SH-SY5Y (cell line): Measurements from ENCODE around the gene GALNT11.

Experiments
- GATA2 ChIP-seq: IDR thresholded peaks from 2 replicates; pipeline ENCODE4 v1.6.1; 2011; ENCODE audit warnings: mild to moderate bottlenecking, low read depth, low read length
- GATA3 ChIP-seq: IDR thresholded peaks from 2 replicates; pipeline ENCODE4 v1.6.1; 2011; ENCODE audit warnings: low read depth, mild to moderate bottlenecking, low read length, moderate library complexity

The GALNT11 gene

DNA sequence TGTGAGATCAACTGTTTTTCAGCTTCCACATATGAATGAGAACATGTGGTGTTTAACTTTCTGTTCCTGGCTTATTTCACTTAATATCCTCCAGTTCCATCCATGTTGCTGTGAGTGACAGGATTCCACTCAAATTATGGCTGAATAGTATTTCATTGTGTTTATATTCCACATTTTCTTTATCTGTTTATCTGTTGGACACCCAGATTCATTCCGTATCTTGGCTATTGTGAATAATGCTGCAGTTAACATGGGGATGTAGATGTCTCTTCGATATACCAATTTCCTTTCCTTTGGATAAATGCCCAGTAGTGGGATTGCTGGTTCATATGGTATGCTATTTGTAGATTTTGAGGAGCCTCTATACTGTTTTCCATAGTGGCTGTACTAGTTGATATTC is 47.9 kb downstream of the GALNT11 start:
- TF ChIP-seq GATA2 (peak; percentile 62; the same call in 1 of the 2 replicates), GATA3 (peak; percentile 78)

DNA sequence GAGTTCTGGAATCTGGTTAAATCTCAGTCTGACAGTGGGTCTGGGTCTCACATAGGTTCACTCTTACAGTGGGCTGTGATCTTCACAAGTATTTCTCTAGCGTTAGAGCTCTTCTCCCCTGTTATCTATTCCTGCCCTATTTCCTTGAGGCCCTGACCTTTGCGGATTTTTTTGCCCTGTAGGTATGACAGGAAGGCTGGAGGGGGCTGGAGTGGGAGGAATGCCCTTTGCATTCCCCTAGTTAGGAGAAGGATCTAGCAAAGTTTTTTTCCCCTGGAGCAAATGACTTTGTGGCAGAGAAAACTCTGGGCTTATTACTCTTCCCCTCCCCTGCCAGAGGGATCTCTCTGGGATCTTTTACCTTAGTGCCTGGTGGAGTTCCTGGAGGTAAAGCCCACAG is 49.2 kb downstream of the GALNT11 start:
- TF ChIP-seq GATA2: no peak
- no peak for TF ChIP-seq GATA3

DNA sequence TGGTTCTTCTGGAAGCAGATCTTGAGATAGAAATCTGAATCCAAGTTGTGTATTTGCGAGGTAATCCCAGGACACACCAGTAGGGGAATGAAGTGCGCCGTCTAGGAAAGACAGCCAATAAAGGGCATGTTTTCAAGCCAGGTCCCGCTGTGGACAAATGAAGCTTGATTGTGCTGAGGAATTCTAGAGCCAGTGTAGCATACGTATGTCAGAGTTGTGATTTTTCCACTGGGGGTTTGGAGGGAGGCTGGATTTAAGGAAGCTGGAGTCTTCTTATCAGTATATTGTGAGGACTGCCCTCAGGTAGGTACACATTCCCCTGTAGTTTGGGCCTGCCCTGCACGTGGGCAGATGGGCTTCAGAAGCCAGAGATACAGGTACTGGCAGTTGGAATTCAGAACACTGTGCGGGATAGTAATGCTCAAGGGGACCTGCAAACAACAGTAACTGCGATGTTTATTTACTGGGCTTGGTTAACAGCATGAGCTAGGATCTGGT is 50.9 kb downstream of the GALNT11 start:
- TF ChIP-seq GATA2 (peak; percentile 44; the same call in 1 of the 2 replicates), GATA3 (no peak)

DNA sequence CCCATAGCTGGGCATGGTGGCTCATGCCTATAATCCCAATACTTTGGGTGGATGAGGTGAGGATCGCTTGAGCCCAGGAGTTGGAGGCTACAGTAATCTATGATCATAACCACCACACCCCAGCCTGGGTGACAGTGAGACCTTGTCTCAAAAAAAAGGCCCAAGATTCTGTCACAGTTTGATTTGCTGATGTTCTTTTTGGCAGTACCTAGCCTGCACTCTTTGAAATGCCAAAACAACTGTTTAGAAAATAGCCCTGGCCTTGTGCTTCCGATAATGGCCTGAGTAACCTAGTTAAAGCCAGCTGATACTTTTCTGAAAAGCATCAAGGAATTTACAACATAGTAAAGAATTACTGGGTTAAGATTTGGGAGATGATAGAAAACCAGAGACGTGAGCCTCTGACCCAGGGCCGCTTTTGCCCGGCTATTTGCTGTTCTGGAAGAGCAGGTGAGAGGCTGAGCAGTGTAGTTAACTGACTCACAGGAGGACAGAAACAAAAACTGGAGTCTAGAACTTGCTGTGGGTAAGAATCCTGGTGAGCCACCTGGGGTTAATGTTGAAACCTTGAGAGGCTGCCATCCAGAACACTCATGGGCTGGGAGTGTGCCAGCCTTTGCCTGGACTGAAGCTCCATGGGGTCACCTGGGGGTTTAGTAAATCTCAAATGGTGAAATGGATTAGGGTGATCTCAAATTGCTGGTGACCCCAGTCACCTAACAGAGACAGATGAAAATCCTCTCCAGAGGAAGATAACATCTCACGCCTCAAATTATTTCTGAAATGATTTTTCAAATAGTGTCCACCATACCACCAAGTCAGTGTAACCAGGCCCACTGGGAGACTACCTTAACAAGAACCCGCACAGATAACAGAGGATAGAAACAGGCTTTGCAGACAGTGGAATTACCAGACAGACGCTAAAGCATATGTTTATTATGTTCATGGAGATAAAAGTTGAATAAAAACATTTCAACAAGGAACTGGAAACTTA is 51.8 kb downstream of the GALNT11 start:
- TF ChIP-seq GATA2: peak; percentile 65
- no peak for TF ChIP-seq GATA3

DNA sequence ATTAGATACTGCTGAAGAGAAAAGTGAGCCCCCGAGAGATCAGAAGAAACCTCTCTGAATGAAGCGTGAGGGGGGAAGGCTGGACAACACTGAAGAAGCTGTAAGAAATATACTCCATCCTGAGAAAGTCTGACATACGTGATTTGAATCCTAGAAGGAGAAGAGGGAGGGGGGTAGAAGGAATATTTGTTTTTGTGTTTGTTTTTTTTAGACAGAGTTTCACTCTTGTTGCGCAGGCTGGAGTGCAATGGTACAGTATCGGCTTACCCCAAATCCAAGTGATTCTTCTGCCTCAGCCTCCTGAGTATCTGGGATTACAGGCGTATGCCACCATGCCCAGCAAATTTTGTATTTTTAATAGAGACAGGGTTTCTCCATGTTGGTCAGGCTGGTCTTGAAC is 52.6 kb downstream of the GALNT11 start:
- TF ChIP-seq GATA2 (no peak), GATA3 (no peak)

DNA sequence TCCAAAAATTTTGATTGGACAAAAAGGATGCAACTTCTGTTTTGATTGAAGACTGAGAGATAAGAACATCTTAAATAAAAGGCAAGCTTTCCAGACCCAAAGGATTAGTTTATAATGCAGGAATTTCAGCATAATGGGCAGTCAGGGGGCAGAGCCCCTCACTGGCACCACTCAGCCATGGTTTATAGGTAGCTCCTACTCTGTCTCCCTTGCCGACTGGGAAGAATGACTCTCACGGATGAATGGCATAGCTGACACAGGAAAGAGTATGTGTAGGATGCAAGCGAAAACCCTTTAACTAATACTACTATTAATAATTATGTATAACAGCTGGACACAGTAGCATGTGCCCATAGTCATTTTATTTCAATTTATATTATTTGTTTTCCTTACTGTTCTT is 53.3 kb downstream of the GALNT11 start:
- no peak for TF ChIP-seq GATA2
- TF ChIP-seq GATA3: no peak

DNA sequence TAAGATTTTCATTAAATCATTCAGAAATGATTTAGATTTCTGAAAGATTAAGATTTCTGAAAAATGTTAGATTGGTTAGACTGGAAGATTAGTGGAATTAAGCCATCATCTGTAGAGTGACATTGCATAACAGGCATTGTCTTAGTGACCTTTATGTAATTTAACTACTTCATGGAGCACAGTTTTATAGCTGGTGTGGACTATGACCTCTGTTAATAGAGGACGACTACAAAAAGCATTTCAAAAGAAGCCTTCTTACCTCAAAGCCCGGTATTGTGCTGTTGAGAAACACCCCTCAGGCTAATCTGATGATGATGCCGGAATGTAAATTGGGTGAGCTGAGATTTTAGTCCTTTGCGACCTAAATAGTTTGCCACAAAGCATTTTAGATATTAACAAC is 55.6 kb downstream of the GALNT11 start:
- no peak for TF ChIP-seq GATA3
- TF ChIP-seq GATA2: no peak

DNA sequence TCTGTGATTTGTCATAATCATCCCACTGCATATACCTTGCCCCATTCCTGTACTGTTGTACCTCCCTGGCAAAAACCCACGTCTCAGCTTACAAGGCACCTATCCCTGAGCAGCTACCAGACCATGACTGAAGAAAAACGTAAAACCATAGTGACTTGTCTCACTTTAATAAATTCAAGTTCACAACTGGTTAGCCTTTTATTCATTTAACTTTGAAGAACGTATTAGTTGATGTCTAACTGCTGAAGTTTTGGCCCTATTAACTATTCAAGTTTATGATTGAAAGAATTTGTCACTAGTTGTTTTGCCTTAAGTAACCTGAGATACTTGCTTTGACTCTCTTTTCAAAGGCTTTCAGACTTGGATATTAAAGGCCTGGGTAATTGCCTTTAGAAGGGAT is 59.7 kb downstream of the GALNT11 start:
- TF ChIP-seq GATA3 (no peak), GATA2 (no peak)

DNA sequence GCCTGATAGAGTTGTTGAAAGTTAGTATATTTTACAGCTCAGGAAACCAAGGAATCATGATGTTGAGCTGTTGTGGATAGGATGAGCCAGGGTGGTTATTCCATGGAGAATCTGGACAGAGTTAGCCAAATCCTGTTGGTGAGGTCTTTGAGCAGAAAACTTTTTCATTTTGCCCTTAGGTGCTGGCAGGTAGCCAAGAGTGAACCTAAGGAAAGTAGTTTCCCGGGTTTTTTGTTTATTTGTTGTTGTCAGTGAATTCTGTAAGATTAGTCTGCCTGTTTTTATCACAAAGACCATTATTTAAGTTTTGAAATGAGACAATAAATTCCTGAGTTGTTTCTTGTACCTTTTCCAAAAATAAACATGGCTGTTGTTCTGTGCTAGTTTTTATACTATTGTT is 61.0 kb downstream of the GALNT11 start:
- no peak for TF ChIP-seq GATA2
- TF ChIP-seq GATA3: no peak

DNA sequence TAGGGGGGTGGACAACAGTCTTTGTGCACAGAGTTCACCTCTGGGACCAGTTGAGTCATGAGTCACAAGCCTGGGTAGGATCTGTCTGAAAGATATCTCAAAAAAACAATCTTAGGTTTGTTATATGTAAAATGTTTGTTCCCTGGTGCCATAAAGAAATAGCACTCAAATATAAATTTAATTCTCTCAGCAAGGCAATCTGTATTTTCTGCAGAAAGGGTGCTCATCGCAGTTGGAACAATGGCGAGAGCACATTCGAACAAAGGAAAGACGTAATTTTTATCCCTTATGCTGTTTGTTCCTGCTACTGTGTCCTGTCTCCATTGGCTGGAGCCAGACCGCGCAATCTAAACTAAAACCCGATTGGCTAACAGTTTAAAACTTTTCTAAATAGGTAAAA is 63.7 kb downstream of the GALNT11 start:
- no peak for TF ChIP-seq GATA3
- no peak for TF ChIP-seq GATA2

DNA sequence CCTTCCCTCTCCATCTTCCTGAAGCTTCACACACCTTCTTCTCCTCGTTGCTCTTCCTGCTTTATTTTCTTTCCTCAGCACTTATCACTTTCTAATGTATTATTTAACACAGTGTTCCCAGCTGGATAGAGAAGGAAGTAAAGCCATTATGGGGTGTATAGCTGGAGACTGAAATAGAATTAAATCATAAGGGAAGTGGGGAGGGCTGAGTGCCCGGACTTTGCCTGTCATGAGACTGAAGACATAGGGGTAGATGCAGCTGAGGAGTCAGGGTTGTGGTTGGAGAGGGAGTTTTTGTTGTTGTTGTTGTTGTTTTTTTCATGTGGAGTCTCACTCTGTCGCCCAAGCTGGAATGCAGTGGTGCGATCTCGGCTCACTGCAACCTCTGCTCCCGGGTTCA is 65.3 kb downstream of the GALNT11 start:
- no peak for TF ChIP-seq GATA3
- TF ChIP-seq GATA2: no peak

DNA sequence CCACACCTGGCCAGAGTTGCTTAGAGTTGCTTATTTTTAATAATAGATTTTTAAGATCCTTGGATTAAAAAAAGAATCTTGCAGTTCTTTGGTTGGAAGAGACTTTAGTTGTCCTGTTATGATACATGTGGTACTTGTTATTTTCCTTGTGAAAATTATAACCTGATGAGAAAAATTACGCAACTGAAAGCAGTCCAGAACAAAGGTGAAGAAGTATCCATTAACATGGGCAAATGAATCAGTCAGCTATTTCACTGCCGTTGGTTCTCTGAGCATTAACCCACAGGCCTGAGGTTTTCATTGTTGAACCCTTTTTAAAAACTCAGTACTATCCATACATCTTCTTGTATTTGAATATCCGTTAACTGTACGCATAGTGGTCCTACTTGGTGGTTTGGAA is 68.2 kb downstream of the GALNT11 start:
- TF ChIP-seq GATA3: no peak
- TF ChIP-seq GATA2: no peak

DNA sequence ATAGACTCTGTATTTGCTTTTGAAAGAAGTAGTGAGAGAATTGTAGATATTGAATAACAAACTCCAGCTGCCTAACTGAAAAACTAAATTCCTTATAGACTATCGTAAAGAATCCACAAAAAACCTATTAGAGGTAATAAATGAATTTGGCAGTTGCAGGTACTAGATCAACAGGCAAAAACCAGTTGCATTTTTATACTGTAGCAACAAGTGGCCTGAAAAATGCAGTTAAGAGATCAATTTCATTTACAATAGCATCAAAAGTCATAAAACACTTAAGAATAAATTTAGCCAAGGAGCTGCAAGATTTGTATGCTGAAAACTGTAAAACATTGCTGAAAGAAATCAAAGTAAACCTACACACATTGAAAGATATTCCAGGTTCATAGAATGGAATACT is 70.3 kb downstream of the GALNT11 start:
- TF ChIP-seq GATA2 (no peak), GATA3 (no peak)

DNA sequence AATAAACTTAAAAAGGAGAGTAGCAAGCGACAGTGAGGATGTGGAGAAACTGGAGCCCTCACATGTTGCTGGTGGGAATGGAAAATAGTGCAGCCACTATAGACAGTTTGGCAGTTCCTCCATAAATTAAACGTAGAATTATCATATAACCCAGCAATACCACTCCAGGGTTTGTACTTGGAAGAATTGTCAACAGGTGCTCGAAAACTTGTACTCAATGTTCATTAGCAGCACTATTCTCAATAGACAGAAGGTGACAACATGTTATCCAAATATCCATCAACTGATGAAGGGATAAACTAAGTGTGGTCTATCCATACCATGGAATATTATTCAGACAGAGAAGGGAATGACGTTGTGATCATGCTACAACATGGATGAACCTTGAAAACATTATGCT is 71.9 kb downstream of the GALNT11 start:
- no peak for TF ChIP-seq GATA2
- no peak for TF ChIP-seq GATA3

DNA sequence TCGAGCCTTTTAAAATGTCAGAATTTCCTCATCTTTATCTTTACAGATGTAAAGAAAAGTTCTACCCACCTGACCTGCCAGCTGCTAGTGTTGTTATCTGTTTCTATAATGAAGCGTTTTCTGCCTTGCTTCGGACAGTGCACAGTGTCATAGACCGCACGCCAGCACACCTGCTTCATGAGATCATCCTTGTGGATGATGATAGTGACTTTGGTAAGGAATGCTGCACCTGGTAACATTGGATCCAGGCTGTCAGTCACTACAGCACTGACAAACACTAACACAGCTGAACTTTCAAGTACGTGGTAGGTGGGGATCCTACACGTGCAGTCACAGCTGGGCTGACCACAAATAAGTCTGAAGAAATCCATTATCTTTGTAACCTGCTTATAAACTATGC is 77.6 kb downstream of the GALNT11 start:
- no peak for TF ChIP-seq GATA2
- TF ChIP-seq GATA3: no peak

DNA sequence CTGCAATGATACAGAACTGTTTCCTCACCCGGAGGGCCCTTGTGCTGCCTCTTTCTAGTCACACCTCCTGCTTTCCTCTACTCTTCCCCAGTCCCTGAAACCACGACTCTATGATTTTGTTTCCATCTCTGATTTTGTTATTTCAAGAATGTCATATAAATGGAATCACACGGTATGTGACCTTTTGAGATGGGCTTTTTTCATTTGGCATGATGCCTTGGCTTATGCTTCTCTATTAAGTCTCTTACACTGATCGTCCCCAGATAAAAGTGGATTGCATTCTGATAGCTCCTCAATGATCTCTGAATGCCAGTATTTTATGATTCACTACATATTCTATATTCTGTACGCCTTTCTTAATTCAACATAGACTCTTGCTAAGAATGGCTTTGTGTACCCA is 78.2 kb downstream of the GALNT11 start:
- TF ChIP-seq GATA2 (no peak), GATA3 (no peak)
